Activated CD4-positive, alpha-beta T cell treated with anti-CD3 and anti-CD28 coated beads, Interleukin-2, Interleukin-4, amounts not matched to agents 100 ng/mL and 50 ng/mL, durations not matched to agents 16 hours and 8 hours (primary cell): ENCODE measurements around the gene ACTR2.

ENCODE experiments used
- DNase-seq: peaks from one replicate; pipeline ENCODE4 v3.0.0-alpha.2; 2020; ENCODE audit warnings: low spot score

Gene ACTR2

DNA sequence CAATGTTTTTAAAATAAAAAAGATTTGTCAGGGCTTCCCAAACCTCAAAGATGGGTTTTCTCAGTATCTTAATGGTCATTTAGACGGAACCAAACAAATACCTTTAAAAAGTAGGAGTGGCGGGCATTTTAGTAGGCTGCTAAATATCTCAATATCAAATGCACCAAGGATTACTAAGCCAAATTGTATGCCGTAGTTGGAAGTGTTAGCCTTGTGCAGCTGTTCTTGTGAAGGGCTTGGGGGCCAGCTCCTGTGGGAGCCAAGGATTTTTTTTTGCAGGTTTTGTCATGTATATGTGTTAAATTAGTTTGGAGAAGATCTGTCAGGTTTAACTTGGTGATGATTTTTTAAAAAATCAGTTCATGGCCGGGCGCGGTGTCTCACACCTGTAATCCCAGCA lies 52.1 kb downstream of the ACTR2 start:
- no peak for DNase-seq

DNA sequence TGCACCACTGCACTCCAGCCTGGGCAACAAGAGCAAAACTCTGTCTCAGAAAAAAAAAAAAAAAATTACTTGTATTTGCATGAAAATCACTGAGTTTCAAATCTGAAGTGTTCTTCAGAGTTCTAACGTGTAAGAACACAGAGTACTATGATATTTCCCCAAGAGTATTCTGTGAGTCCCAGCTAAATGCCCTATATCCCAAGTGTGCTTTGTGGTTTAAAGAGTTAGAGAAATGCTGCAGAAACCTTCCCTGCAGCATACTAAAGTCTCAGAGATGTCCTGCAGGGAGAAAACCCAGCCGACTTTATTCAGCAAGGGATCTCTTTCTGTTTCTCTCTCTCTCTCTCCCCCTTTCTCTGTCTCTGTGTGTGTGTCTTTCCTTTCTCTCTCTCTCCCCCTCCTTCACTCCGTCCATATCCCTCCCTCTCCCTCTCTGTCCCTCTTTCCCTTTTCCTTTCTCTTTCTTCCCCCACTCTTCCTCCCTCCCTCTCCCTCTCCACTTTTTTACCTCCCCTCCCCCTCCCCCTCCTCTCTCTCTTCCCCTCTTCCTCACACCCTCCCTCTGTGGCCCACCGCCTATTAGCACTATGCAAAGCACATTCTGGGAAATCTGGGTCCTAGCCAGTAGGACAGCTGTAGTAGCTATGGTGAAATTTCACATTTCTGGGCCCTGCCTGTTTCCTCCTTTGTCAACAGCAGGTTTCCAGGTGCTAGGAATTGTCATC lies 54.2 kb downstream of the ACTR2 start:
- no peak for DNase-seq

DNA sequence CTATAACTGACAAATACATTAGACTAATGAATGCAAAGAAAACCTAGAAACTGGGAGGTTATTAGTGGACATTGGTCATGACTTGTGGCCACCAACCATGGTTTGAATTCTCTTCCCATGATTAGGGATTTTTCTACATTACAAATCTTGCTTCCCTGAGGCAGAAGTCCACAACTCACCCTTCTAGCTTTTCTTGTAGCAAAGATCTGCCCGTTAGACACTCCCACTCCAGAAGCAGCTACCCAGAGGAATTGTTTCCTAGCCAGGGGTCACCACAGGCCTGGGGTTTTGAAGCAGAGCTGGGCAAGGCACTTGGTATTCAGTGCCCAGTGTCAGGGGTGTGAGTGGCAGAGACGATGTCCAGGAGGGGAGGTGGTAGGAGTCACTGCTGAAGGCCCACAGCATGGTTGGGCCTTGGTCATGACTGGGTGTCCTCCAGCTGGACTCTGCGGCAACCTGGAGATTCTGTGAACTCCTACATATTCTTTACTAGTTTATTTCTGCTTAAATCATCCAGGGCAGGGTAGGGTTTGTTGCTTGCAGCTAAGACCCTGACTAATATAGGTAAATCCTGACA lies 54.9 kb downstream of the ACTR2 start:
- no peak for DNase-seq

DNA sequence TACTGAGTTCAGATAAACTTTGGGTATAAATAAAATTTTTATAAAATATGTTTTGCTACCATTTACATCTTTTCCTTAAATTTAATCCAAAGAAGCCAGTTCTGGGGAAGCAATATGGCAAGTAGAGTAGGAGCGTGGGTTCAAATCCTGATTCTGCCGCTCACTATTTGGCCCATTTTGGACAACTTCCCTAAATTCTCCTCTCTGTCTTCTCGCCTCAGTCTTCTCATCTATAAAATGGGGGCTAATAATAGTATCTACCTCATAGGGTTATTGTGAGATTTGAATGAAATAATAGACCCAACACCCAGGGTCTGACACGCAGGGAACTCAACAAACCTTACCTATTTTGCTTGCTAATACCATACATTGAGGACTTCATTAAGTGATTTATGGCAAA lies 59.7 kb downstream of the ACTR2 start:
- no peak for DNase-seq

DNA sequence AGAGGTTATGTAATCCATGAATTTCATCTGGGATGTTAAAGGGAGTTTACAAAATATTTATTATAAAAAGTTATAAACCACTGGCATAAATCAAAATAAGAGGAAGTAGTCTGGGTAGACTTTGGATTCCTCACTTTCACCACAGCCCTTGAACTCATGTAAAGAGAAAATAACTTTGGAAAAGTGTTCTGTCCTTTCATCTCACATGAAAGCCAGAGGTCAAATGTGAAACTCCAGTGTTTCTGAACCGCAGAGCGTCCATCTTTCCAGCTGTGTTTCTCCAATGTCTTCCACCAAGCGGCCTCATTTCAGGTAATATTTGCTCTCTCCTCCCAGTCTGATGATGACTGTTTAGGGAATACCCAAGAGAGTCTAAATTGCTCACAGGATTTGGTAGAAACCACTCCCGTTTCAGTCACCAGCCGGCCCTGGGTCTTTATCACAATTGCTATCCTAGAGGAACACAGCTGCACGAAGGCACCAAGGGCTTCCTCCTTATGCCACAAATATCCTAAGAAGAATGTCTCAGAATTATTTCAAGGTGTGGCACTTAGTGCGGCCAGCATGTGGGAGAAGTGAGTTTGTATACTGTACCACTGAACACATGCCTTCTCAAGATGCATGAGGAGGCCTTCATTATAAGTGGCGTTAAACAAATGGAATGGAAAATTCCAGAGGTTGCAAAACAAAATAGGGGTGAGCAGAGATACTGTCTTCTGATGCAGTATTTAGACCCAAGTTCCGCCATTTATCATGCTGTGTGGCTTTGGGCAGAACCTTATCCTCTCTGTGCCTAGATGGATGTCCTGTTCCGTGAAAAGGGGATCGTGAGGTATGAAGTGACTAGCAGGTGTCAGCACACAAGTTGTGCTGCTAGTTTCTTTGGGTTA lies 63.8 kb downstream of the ACTR2 start:
- no peak for DNase-seq

DNA sequence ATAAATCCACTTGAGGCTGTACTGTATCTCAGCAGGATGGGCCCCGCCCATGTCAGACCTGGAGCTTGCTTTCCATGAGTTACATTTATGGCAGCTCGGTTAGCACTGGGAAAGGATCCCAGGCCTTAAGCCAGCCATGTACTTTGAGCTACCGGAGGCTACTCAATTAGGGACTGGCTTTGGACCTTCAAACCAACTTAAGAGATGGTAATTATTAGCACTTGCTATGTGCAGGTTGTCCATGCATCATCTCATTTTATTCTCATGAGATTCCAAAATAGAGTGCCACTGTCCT lies 64.4 kb downstream of the ACTR2 start:
- no peak for DNase-seq

DNA sequence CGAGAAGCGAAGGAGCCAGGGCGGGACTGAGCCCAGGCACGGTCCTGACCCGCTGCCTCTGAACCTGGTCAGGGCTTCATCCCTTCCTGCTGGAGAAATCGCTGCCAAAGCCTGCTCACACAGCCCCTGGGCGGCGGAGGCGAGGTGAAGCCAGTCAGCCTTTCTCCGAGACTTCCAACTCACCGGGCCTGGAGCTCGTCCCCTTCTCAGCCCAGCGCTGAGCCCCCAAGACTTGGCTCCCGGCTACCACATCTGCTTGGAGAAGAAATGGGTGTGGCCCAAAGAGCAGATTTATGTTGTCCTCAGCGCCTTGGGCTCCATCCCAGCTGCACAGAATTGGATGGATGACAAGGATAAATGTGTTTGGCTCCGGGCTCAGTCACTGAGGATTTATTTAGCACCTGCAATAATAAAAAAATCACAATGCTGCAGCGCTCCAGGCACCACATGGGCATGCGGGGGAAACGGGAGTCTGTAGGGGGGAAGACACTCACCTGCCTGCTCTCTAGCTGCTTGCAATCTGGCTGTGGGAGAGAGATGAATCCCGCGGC lies 64.9 kb downstream of the ACTR2 start:
- no peak for DNase-seq

DNA sequence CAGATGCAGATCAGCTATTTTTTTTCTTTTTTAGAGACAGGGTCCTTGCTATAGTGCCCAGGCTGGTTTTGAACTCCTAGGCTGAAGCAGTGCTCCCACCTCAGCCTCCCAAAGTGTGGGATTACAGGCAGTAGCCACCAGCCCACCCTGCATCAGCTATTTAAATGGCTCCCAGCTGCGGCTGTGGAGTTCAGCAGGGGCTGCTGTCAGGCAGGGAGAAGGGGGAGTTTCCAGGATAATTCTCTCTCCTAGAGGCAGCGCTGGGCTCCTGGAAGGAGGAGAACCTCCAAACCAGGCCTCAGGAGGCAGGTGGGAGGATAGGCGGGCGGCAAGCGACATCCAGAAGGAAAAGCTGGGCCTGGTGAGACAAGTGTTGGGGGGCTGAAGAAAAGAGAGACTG lies 65.7 kb downstream of the ACTR2 start:
- DNase-seq, result no peak

DNA sequence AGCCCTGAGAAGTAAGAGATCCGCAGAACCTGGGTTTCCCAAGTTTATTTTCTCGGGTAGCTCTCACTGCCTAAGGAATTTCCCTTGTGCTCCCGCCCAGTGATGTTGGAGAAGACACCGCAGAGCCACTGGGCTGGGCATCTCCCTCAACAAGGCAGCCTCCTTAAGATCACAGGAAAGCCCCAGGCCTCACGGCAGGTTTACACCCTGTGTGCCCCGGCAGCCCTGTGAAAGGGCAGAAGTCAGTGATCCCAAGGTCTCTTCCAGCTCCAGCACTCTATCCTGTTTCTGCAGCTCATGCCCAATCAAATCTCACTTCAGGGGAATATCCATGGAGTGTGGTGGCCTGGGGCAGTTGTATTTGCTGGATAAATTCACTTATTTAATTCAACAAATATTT lies 66.5 kb downstream of the ACTR2 start:
- no peak for DNase-seq

DNA sequence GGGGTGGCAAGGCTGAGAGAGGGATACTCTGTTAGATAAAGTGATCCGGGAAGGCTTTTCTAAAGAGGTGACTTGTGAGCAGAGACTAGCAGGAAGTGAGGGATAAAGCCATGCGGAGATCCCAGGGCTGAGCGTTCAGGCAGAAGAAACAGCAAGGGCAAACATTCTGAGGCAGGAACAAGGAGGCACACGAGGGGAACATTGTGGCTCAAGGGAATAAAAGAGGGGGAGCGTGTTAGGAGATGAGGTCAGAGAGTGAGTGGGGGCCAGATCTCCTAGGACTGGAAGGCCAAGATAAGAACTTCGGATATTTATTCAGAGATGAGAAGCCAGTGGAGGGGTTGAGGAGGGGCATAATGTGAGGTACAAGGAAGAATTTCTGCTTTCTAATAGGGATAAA lies 67.1 kb downstream of the ACTR2 start:
- DNase-seq, result no peak

DNA sequence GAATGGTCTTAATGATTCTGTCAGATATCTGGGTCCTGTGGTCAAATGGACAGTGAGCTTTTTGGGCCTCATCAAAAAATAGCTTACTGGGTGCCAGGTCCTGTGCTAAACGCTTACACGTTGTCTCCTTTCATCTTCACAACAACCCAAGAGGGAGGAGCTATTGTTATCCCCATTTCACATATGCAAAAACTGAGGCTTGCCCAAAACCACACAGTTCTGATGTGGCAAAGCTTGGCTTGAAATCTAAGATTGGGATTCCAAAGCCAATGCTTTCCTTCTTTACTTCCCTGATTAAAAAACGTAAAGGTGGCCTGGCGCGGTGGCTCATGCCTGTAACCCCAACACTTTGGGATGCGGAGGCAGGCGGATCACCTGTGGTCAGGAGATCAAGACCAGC lies 69.3 kb downstream of the ACTR2 start:
- DNase-seq, result no peak

DNA sequence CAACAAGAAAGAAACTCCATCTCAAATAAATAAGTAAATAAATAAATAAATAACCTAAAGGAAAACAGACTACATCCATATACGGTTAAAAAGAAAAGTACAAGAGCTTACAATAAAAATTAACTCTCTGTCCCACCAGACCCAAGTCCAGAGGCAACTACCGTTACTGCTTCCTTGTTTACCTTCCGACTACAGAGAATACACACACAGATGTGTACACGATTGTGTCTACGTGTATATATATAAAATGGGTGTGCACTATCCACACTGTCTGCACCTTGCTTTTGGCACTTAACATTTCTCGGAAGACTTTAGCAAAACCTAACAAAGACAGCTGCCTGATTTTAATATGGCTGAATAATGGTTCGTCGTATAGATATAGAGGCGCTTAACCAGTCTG lies 69.9 kb downstream of the ACTR2 start:
- no peak for DNase-seq

DNA sequence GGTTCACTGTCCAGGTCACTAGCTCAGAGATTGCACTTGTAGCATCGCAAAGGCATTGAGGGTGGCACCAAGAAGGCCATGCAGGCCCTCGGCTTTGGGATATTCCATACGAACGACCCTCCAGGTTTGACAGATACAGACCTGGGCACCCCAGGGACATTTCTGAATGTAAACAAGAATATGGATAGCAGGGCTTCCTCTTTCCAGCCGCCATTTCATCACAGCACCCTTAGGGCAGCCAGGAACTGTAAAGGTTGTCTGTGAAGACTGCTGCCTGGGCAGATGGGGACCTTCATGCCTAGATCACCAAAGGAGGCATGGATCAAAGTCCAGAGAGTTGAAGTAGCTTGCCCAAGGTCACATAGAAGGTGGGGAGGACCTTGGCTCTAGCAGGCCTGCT lies 70.5 kb downstream of the ACTR2 start:
- no peak for DNase-seq

DNA sequence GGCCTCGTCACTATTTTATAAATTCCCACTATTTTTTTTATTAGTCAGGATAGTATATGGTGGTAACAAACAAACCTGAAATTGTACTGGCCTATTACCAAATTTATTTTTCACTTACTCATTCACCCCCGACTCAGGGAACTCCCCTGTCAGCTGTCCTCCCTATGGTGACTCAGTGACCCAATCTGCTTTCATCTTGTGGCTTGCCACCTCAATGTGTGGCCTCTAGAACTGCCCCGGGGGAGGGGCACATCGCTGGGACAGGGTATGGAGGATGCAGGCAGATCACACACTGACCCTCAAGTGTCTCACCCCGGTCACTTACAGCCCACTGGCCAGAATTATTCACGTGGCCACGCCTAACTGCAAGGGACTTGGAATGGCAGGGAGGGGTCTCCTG lies 71.6 kb downstream of the ACTR2 start:
- peak; percentile 78 for DNase-seq

DNA sequence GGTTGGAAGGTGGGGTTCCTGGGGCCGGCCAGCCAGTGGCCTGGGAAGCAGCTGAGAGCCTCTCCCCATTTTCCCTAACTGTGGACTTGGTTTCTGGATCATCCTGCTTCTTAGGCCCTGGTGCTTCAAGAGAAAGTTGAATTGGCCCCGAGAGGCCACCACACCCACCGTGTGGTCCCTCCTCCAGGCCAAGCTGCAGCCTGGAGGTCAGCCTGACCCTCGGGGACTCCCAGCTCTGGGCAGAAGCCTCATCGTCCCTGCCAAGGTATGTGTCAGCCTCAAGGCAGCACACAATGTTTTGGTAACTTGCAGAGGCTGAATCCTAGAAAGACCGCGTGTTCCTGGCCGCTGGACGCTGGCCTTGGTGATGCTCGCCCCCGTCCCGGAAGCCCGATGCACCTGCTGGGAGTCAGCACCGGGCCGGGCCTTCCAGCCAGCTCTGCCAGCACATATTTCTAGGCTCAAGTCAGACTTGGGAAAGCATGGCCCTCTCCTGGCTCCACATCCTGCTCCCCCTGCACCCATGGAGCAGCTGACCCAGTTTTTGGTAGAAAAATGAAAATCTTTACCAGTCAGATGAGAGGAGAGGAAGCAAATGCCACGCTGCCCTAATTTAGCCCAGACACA lies 72.6 kb downstream of the ACTR2 start:
- DNase-seq, result no peak

DNA sequence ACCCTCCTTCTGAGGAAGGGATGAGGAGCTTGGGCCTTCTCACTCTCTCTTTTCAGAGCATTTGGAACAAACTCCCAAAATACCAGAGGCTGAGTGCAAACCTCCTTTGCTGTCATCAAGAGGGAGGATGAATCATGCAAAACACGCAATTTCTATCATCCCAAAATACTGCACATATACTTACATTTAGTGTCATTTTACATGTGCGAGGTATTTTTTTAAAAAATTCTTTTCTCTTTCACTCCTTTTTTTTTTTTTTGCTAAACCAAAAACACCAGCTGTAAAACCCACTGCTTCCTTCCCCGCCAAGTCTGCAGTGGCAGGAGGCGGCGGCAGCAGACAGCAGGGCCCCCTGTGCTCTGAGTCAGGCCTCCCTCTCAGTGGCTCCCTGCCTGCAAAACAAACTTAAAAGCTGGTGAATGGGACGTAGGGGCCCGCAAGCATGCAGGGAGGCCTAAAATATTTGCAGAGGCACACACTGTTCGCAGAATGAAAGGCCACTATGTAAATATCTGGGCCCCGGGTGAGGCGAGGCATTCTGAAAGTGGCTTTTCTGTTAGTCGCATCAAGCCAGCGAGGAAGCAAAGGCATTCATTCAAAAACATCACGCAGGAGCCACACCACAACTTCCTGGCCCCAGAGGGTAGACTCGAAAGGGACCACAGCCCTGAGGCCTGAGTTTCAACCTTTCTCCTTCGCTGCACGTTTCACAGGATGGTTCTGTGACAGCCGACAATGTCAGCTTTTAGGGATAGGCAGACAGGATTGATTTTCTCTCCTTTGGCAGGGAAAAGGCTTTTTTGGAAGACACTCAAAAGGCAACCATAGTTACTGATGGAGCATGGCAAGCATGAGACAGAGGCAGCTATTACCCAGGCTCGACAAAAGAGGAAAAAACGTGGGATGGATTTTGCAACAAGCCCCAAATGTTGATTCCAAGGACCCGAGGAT lies 73.4 kb downstream of the ACTR2 start:
- DNase-seq, result peak; percentile 88

DNA sequence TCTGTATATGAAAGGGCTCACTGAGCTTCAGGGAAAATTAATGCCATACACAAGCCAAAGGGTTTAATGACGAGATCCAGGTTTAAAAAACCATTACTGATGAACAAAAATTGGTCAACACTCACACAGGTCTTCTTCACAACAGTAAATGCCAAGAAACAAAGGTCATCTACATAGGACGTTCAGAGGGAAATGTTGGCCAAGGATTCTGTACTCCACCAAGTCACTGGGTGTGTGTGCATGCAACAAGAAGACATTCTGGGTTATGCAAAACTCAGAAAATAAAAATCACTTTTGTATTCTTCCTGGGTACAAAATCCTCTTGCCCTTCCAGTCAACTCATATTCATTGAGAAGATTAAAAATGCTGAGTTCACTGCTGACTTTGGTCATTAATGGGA lies 78.3 kb downstream of the ACTR2 start:
- DNase-seq, result no peak

DNA sequence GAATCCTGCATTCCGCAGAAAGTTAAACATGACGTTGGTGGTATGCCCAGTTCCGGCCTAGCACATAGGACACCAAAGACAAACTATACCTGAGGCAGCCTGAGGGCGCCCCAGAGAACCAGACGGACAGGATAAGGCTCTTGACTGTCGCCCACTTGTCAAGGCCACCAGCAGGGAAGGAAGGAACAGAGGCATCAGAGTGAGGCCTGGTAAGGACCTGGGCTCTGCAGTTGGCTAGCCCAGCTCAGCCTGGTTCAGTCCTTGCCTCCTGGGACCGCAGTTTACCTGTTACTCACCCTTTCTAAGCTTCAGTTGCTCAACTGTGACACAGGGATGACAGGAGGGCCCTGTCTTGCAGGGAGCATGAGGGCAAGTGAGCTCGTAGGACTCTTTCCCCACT lies 82.1 kb downstream of the ACTR2 start:
- no peak for DNase-seq

DNA sequence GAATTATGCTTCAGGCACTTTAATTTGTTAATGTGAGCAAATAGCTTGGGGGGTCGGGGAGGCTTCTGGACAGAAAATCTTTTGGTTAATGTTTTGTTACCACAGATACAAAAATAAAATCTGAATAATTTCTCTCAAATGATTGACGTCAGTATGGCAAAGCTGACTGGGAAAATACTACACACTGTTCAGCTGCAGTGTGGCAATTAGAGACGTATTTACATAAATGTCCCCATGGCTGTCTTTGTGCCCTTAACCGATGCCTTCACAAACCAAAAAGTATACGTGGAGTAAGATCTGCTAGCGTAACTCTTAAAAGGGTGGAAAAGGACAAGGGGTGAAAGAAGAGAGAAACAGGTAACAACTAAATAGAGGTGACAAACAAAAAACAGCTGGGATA lies 83.4 kb downstream of the ACTR2 start:
- DNase-seq, result no peak

DNA sequence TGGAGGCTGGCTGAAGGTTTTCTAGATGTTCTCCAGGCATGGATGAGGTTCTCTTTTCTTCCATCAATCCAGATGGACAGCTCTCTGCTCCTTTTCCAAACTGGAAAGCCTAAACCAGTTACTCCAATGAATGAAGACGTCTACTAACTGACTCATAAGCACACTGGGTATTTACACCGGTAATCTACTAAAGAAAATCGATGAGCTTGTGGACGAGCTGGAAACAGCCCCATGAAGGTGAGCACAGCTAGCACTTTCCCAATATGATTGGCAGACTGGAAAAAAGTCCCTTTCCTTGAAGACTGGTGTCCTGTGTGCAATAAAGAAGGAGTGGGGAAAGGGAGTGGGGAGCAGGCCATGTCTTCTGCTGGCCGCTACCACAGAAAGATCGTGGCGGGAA lies 84.0 kb downstream of the ACTR2 start:
- DNase-seq, result no peak

DNA sequence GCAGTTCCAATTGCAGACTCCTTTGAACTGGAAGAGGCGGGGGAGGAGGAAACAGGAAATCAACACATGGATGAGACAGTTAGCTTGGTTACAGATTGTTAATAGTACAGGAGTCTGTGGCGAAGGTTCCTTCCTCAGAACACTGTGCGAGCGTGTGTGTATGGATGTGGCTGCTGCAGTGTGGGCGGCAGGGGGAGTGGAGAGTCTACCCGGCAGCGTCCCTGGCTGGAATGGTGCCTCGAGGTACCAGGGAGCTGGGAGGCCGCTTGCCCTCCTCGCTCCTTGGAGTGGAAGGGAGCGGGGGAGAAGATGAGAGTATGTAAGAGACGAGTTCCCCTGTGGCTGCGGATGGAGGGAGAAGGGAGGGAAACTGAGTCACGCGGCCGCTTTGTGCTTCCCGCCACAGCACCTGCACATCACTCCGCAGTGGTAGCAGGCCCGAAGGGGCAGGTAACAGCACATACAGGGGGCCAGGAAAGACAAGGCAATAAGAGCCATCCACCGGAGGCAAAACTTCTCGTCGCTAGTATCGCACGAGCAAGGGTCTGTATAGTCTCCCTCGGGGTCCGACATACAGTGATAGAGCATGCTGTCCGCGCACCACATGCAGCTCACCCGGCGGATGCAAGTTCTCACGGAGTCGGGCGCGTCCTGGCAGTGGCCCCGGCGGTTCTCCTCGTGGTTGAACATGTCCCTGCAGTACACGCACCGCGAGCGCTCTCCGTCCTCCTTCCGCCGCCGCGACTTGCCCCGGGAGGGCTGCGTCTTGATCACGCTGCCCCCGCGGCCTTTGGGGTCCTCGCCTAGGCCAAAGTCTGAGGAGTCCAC lies 85.7 kb downstream of the ACTR2 start:
- DNase-seq, result no peak
